Epithelial cell of proximal tubule (primary cell): Measurements from ENCODE around the gene INSL3. TPM values are rescaled to one million over a fixed set of nuclear protein-coding genes. Genes with fewer than 3 reads are reported as not detected.
A peak's percentile ranks its signal among the peaks of the same experiment; 100 is the strongest.

ENCODE experiments used
- DNase-seq: peaks from one replicate; pipeline ENCODE4 v3.0.0-alpha.2; 2011; ENCODE audit warnings: low read depth
- H3K4me3 ChIP-seq: 2 replicates; pipeline ENCODE4 v1.5.1; 2011; ENCODE audit warnings: low read depth, mild to moderate bottlenecking, low read length
- CTCF ChIP-seq: conservative IDR thresholded peaks from 2 replicates; pipeline ENCODE4 v1.5.1; 2012; ENCODE audit warnings: low read depth, mild to moderate bottlenecking, low read length
- total RNA-seq: library from RNA; depleted of rRNA; stranded (reverse); fragments of >200 nt; gene quantifications from 2 replicates; pipeline ENCODE4 v1.2.3, GENCODE V29; 2015

INSL3 gene
- total RNA-seq, 1 donor from 2014 or later = not detected

GRCh38 chr19:17767559-17767958 is 53.8 kb downstream of the INSL3 start:
- no peak for DNase-seq
- TF ChIP-seq CTCF = no peak
- H3K4me3 ChIP-seq = no peak overlapping the region

GRCh38 chr19:17766543-17767131 is 54.7 kb downstream of the INSL3 start:
- H3K4me3 ChIP-seq = peak overlapping the region; percentile 39
- DNase-seq = no peak
- TF ChIP-seq CTCF = peak; percentile 98

Other genes starting within 250 kb of the INSL3 start
- gene UNC13A, start 133.2 kb downstream of the INSL3 start, total RNA-seq = 0.06 TPM in 1 of 2 replicates, not detected in the other
- 48.8 and 50.6 TPM in 2 replicates for gene MAP1S, start 102.0 kb downstream of the INSL3 start, total RNA-seq
- gene FCHO1, start 70.0 kb downstream of the INSL3 start, total RNA-seq = 4.2 and 18.0 TPM in 2 replicates
- gene B3GNT3, start 26.4 kb downstream of the INSL3 start, total RNA-seq = 11.1 and 17.3 TPM in 2 replicates
- gene JAK3, start 26.5 kb upstream of the INSL3 start, total RNA-seq = 5.3 and 8.0 TPM in 2 replicates
- 1,780 and 2,411 TPM in 2 replicates for gene RPL18A, start 38.4 kb upstream of the INSL3 start, total RNA-seq
- not detected in 2 replicates for gene SLC5A5, start 50.4 kb upstream of the INSL3 start, total RNA-seq
- 68.4 and 115 TPM in 2 replicates for gene CCDC124, start 111.5 kb upstream of the INSL3 start, total RNA-seq
- gene KCNN1, start 145.6 kb upstream of the INSL3 start, total RNA-seq = not detected in 2 replicates
- gene ARRDC2, start 186.7 kb upstream of the INSL3 start, total RNA-seq = 9.9 and 13.4 TPM in 2 replicates